Endothelial cell of hepatic sinusoid (primary cell): ENCODE measurements around the gene OTOF.
"Not testable (repeated sequence)": the region's sequence is repeated elsewhere in the genome, so short reads cannot be mapped to it uniquely, and the experiment has no call there.

Experiments used
- in situ Hi-C: cut with HindIII; loops from 2 replicates; pipeline ENCODE4 v1.10.0; 2017; ENCODE audit warnings: low sequenced_read_pairs

OTOF gene

DNA sequence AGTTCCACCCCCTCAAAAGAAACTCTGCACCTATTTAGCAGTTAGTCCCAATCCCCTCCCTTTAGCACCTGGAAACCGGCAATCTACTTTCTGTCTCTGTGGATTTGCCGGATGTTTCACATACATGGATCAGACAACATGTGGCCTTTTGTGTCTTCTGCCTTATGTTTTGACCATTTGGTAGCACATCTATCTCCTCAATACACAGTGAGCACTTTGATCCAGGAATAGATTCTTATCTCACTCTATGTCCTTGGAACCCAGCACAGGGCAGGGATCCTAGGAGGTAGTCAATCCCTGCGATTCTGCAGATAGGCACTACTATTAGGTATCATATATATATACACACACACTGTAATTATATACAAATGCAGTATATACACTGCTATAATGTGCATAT lies 3.8 kb upstream of the OTOF start:
- in situ Hi-C loops: no loop called here

DNA sequence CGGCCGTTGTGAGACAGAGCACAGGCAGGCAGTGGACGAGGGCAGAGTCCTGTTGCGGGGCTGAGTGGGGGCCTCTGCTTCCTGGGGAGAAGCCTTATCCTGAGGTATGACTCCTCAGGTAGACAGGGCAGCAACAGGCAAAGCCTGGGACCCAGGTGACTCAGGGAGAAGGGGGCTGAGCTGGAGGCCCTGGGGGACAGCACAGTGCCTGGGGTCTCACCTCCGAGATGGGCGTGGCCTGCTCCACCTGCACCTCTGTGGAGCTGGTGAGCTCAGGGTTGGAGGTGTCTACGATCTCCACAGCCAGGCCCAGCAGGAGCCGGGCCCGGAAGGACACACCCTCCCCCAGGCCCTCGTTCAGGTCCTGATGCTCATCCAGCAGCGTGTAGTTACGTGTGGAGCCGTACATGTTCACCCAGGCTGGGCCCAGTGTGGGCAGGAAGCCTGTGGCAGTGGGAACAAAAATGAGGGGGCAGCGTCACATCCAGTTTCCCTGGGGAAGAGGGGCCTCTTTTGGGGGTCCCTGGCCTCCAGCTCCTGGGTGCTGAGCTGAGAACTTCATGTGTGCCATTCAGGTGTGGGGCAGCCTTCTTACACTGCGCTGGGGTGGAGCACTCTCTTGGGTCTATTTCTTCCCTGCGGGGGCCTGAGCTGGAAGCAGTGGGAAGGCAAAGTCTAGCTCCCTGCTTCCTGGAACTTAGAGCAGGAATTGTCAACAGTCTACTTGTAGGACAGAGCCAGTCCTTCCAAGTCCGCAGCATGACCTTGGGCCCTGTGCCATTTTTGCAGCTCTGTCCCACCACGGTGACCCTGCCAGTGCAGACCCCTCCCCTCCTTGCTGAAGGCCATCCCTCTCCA lies 2.9 kb upstream of the OTOF start:
- in situ Hi-C loops: no loop called here

DNA sequence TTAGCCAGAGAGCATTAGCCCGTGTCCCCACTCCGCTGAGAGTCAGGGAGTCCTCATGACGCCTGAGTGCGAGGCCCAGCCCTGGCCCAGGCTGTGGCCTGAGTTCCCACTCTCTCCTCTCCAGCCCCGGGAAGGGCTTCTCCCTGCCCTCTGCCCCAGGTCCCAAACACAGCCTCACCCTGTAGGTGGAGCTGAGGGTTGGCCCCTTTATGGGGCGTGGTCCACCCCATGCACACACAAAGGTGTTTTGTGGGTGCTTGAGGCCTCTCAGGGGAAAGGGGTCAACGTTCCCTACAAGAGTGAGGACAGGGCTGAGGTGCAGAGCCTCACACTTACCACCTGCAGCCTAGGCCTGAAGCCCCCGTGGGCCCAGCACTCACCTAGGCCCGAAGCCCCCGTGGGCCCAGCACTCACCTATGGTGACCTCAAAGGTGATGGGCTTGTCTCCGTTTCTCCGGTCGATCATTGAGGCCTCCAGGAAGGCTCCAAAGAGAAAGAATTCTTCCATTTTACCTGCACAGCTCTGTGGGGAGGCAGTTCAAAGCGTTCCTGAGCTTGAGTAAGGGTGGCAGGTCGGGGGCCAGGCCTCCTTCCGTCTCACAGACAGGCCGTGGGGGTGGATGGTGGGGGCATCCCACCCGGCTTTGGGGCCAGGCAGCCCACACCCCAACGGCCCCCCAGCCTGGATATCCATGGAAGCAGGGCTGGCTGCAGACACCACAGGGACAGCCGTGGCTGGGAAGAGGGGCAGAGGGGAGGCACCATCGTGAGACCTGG lies 2.1 kb upstream of the OTOF start:
- in situ Hi-C loops: no loop called here

DNA sequence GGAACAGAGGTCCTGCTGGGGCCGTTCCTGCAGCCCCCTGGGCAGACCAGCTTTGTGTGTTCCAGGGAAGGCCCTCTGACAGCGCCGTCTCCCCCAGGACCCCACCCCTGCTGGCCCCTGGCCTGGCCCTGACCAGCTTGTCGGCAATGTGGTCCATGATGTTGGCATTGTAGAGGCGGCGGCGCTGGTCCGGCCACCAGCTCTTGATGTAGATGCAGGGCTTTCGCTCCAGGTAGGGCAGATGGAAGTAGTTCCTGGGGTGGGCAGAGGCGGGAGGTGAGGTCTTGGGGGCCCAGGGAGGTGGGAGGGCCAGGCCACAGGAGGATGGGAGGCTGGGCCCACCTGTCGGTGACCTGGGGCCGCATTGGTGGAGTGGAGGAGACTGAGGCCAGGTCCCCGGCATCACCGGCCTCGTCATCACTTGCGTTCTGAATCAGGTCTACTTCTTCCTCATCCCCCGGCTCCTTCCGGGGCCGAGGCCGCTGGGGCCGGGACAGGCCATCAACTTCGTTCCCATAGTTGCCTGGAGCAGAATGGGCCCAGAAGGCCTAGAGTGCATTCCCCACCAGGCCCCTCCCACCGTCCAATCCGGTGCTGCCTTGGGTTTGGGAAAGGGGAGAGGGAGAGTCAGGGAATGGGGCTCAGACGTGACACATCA lies 1.3 kb upstream of the OTOF start:
- in situ Hi-C loops: no loop called here

DNA sequence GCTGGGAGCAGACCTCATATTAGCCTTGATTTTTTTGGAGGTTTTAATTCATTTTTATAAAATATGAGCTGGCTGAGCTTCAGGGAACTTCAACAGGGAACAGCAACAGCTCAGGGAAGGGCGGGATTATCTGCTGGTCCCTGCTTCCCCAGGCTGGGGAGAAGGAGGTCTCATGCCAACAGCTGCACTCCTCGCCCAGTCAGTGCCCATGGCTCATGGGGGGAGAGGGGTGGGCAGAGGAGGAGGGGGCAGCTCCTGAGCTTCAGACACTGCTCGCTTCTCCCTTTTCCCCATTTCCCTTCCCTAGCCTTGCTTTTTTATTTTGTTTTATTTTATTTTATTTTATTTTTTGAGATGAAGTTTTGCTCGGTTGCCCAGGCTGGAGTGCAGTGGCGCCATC lies 442 bp upstream of the OTOF start:
- in situ Hi-C loops: no loop called here

DNA sequence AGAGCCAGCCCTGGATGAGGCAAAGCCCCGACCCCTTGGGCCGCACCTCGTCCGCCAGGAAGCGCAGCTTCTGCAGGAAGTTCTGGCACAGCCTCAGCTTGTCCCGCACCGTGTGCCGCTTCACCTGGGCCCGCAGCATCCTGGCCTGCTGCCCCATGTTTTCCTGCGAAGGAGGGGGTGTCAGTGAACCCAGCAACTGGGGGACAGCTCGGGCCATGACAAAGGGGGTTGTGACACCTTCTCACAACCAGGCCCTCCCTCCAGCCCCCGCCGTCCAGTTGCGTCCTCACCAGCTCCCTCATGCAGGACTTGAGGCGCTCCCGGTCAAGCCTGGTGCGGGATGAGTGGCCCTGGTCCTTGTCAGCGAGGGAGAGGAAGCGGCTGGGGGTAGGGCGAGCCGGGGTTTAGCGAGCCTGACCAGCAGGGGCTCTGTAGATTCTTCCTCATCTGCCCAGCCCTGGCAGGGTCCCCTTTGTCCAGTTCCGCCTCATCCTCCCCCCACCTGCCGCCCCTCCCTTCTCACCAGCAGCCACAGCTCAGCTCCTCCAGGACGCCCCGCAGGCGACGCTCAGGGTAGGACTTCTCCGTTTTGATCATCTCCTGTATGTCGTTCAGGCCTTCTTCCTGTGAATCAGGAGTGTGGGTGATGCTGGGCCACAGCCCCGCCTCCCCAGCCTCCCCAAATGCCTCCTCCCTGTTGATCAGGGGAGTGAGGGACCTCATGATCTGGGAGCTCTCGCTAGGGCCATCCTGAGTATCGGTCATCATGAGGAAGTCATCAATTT lies 606 bp downstream of the OTOF start:
- in situ Hi-C loops: no loop called here

DNA sequence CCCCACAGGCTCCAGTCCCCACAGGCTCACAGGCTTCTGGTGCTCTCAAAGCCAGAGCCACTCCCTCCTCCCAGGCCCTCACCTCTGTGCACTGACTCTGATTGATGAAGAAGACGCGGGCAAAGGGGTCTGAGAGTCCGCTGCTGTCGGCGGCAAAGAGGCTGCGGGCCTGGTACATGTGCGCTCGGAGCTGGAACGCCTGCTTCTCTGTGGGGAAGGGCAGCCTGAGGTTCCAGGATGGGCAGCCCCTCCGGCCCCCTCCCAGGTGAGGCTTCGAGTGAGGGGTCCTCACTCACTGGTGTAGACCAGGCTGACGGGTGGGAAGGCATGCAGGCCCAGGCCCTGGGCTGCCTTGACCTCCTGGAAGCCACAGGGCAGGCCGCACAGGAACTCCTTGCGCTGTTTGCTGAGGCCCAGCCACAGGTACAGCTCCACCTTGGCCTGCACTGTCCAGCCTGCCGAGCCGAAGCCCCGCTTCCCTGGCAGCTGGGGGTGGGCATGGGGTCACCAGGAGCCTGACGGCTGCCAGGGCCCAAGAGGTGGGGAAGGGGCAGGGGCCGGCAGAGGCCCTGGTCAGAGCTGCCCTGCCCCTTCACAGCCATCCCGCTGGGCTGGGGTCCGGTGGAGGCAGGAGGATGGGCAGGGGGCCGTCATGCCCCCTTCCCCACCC lies 2.0 kb downstream of the OTOF start:
- in situ Hi-C loops: no loop called here

DNA sequence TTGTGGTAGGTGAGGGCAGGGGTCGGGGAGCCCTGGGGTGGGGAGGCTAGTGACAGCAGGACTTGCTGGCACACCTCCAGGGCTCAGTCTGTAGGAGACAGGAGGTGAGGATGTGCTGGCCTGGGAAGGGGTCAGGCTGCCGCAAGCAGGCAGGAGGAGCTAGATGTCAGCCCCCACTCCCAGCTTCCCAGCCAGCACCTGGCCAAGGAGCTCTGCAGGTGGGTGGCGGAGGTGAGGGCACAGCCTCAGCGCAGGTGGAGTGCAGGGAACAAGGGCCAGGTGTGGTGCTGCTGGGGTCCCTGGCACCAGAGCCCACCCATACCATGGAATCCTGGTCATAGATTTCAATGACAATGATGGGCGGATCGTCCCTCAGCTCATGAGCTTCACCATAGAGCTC lies 2.9 kb downstream of the OTOF start:
- in situ Hi-C loops: no loop called here

DNA sequence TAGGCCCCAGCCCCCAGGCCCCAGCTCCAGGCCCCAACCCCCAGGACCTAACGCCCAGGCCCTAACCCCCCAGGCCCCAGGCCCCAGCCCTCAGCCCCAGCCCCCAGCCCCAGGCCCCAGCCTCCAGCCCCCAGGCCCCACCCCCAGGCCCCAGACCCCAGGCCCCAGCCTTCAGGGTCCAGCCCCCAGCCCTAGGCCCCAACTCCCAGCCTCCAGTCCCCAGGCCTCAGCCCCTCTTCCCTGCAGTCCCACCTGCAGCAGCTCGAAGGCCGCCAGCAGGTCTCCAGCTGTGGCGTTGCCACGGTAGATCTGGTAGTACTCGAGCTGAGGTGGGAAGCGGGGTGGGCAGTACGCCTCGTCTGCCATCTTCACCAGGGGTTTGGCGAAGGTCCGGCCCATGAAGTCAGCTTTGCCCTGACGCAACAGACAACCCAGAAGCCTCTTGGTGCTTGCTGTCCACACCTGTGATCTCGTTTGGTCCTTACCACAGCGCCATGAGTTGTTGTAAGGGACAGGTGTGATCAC lies 3.6 kb downstream of the OTOF start:
- in situ Hi-C loops: no loop called here

DNA sequence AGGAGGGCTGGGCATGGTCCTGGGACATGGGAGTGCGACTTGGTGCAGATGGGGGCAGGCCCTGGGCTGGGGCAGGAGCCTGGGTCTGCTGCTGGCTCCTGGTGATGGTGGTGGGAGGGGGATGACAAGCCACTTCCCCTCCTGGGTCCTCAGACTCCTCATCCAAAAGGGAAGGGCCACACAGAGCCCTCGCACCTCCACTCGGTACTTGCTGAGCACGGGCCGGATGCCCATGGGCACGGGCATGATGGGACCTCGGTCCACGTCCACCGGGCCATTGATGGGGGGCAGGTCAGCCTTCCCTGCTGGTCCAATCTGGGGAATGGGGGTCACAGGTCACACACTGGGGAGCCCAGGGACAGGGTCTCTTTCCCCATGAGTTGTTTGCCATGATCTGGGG lies 4.1 kb downstream of the OTOF start:
- in situ Hi-C loops: no loop called here

DNA sequence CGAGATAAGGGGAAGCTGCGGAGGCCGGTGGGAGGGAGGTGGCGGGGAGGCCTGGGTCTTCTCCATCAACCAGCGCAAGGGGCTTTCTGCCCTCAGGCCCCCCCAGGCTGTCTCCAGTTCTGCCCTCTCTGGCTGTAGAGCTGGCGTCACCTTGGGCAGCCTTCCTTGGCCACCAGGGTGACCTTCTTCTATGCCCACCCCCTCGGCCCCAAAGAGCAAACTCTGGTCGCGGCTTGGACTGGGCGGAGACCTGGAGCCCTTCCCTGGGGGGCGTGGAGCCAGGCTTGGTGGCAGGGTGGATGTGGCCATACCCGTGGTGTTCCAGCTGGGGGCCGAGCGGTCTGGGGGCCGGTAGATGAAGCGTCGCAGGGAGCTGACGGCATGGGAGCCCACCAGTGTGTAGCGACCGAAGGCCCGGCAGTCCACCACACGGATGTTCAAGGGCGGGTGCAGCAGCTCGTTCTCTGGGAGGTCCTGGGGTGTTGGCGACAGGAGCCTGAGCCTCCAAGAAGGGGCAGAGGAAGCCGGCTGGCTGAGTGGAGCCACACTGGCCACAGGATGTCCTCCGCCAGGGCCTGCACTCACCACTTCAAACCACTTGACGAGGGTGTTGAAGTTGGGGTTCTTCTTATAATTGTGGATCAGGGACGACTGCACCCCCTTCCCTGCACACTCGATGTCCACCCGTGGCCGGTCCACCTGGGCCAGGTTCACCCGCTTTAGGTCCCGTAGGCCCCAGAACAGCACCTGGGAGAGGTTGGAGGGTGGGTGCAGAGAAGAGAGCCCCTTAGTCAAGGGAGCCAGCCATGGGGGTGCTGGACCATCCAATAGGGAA lies 4.9 kb downstream of the OTOF start:
- in situ Hi-C loops: no loop called here

DNA sequence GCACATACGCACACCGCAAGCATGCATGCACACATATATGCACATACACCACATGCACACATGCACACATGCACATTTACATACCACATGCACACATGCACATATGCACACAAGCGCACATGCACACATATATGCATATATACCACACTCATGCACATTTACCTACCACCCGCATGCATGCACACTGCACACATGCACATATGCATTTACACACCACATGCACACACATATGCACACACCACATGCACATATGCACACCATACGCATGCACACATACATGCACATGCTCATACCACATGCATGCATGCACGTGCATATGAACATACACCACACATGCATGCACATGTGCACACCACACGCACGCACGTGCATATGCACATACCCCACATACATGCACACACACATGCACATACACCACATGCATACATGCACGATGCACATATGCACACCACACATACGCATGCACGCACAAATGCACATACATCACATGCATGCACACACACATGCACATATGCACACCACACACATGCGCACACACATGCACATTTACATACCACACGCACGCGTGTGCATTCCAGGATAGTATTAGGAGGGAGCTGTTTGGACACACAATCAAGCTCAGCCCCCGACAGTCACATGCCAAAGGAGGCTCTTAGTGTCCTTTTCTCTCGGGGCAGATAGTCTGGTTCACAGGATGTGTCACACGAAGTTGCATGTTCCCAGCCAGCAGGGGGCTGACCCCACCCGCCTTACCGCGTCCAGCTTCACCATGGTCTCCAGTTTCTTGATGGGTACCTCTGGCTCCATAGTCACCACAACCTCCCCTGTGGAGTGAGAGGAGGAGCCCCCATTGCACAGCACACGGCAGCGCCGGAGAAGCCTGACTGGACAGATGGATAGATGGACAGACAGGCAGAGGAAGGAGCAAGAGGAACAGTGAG lies 5.9 kb downstream of the OTOF start:
- in situ Hi-C loops: no loop called here

DNA sequence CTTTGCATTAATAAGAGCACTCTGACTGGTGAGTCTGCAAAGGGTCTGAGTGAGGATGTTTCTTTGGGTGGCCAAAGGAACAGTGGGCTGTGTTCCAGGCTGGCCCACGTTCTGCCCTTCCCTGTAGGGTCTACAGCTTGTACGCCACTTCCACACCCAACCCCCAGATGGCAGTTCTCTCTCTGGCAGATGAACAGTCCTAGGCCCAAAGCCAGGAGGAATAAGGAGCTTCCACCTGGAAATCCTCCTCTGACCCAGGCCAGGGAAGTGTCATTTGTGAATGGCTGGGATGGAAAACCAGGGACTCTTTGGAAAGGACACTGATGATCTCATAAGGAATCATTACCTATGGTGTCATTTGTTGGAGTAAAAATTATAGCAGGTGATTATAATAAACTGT lies 6.6 kb downstream of the OTOF start:
- in situ Hi-C loops: no loop called here

DNA sequence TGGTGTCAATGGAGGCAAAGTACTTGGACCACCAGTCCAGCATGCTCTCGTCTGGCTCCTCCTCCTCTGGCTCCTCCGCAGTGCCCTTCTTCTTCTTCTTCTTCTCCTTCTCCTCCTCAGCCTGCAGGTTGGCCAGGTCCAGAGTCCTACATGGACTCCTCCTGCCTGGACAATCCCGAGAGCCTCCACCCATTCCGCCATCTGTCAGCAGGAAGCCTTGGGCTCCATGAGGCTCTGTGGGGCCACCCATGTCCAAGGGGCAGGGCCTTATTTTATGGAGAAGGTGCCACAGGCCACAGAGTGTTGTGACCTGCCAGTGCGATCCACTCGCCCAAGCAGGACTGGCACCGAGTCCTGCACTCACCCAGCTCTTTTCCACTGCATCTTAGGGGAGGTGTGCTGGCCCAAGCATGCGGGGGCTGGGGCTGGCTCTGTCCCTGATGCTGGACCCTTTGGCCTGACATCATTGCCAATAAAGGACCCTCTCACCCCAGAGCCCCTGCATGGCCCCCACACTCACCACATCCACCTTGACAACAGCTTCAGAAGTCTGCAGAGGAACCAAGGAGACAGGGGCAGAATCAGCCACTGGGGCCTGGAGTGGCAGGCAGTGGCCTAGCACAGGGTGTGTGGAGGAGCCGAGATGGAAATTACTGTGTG lies 7.2 kb downstream of the OTOF start:
- in situ Hi-C loops: no loop called here

DNA sequence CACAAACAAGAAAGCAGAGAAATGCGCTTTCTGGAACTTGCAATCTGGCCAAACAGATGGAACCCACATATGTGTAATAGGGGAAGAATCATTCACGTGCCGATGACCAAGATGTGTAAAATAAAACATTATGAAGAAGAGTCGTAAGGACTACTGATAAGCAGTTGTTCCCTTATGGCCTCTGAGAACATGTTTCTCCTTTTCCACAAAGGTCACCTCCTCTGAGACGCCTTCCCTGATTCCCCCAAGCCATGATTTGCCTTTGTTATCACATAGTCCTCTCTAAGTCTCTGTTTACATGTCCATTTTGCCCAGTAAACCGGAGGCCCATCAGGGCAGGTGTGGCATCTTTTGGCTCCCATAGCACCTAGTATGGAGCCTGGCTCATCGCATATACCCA lies 8.0 kb downstream of the OTOF start:
- in situ Hi-C loops: no loop called here

DNA sequence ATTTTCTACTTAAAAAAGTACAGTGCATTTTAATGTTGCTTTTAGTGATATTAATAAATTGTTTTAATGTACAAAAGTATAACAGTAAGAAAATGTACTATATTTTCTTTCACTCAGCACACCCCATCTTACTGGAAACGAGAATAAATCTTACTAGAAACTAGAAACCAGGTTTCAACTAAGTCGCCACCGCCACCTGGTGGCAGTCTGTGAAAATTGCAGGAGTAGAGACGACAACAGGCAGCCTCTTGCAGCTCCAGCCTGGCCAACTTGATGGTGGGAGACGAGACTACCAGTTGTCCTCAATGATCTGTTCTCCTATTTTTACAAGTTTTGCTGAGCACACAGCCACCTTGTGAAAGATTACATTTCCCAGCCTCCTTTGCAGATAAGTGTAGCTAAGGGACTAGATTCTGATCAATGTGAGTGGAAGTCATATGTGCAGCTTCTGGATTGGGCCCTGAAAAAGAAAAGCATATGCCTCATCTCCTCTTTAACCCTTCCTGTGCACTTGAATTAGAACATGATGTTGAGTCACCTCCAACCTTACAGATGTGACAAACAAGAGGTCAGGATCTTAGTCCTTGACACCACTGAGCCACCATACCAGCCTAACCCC lies 8.7 kb downstream of the OTOF start:
- in situ Hi-C loops: no loop called here

DNA sequence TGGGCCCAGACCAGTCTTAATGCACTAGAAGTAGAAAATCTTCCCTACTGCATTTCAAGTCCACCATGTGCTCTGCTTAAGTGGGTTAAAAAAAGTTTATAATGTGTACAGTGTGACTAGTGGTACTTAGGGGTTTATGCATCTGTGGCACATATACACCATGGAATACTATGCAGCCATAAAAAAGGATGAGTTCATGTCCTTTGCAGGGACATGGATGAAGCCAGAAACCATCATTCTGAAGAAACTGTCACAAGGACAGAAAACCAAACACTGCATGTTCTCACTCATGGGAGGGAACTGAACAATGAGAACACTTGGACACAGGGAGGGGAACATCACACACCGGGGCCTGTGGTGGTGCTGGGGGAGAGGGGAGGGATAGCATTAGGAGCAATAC lies 9.4 kb downstream of the OTOF start:
- in situ Hi-C loops: not testable (repeated sequence)
